Fibroblast of skin of scalp (primary cell): ENCODE results near the gene LRMDA.

Experiments used
- DNase-seq: peaks from one replicate; pipeline ENCODE4 v3.0.0-alpha.2; 2013

The LRMDA gene

GRCh38 chr10:75935240-75935639 is 503.8 kb downstream of the LRMDA start:
- no peak for DNase-seq

- no peak for DNase-seq
These were observed 504.4 kb downstream of the LRMDA start for GRCh38 chr10:75935650-75936400.

GRCh38 chr10:75936841-75937240 is 505.4 kb downstream of the LRMDA start:
- DNase-seq, result no peak

GRCh38 chr10:75937823-75938222 is 506.4 kb downstream of the LRMDA start:
- DNase-seq, result no peak

- no peak for DNase-seq
These were observed 507.1 kb downstream of the LRMDA start for GRCh38 chr10:75938380-75939122.

- DNase-seq, result no peak
These were observed 508.1 kb downstream of the LRMDA start for GRCh38 chr10:75939541-75939940.

- no peak for DNase-seq
These were observed 509.3 kb downstream of the LRMDA start for GRCh38 chr10:75940742-75941141.

- DNase-seq, result no peak
These were observed 509.9 kb downstream of the LRMDA start for GRCh38 chr10:75941223-75941801.

GRCh38 chr10:75944061-75944460 is 512.6 kb downstream of the LRMDA start:
- DNase-seq, result no peak

- no peak for DNase-seq
These were observed 517.2 kb downstream of the LRMDA start for GRCh38 chr10:75948583-75948982.

- DNase-seq, result no peak
These were observed 518.9 kb downstream of the LRMDA start for GRCh38 chr10:75950307-75950706.

- DNase-seq, result peak; percentile 10
These were observed 519.7 kb downstream of the LRMDA start for GRCh38 chr10:75950997-75951589.

- DNase-seq, result no peak
These were observed 520.2 kb downstream of the LRMDA start for GRCh38 chr10:75951627-75952026.

- DNase-seq, result no peak
These were observed 520.7 kb downstream of the LRMDA start for GRCh38 chr10:75952093-75952492.

- no peak for DNase-seq
These were observed 523.1 kb downstream of the LRMDA start for GRCh38 chr10:75954486-75954885.

GRCh38 chr10:75955973-75956502 is 524.6 kb downstream of the LRMDA start:
- no peak for DNase-seq

GRCh38 chr10:75956624-75957023 is 525.2 kb downstream of the LRMDA start:
- DNase-seq, result peak; percentile 14

- DNase-seq, result no peak
These were observed 526.1 kb downstream of the LRMDA start for GRCh38 chr10:75957314-75958120.

GRCh38 chr10:75959209-75959608 is 527.8 kb downstream of the LRMDA start:
- DNase-seq, result peak; percentile 96

GRCh38 chr10:75959912-75960311 is 528.5 kb downstream of the LRMDA start:
- peak; percentile 10 for DNase-seq

GRCh38 chr10:75962395-75963061 is 531.1 kb downstream of the LRMDA start:
- no peak for DNase-seq

- no peak for DNase-seq
These were observed 536.1 kb downstream of the LRMDA start for GRCh38 chr10:75967491-75967890.
